ENCODE data around the gene AIP.

DNA sequence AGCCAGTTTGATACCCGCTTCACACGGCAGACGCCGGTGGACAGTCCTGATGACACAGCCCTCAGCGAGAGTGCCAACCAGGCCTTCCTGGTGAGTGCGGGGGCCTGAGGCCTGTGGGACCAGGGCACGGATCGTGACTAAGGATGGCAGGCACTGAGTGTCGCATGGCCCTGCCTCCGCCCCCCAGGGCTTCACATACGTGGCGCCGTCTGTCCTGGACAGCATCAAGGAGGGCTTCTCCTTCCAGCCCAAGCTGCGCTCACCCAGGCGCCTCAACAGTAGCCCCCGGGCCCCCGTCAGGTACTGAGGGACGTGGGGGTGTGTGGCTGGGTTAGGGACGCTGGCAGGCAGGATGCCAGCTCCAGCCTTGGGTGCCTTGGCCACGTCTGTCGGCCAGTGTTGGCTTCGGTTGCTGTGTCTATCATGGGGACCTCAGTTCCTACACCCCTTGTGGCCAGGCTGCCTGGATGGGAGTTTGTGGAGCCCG, 48.4 kb upstream of the AIP start:
- TF ChIP-seq CTCF (conservative IDR thresholded peaks at IDR 0.05; ENCODE audit: low read depth, low read length): no peak
- TF ChIP-seq EZH2phosphoT487 (IDR thresholded peaks at IDR 0.05; ENCODE audit: borderline replicate concordance, low read length): no peak
- no peak for TF ChIP-seq EZH2 (IDR thresholded peaks at IDR 0.05; ENCODE audit: low read length, unreplicated experiment)
